T47D (cell line): Measurements from ENCODE around the gene GASK1A.

Experiments used
- DNase-seq, 2 experiments: peaks; one replicate each; pipeline versions ENCODE4 v3.0.0 to v3.0.0-alpha.2; 2011 to 2012; ENCODE audit warnings: low read depth in 1 of 2, low spot score in 1 of 2
- JUND ChIP-seq: IDR thresholded peaks from 2 replicates; pipeline ENCODE4 v1.6.1; 2012; ENCODE audit warnings: low read depth
- in situ Hi-C: cut with HindIII; loops from 2 replicates; pipeline ENCODE4 v1.10.0; 2016; ENCODE audit warnings: low sequenced_read_pairs, low pct_unique_long_range_greater_than_20kb

Gene GASK1A

GRCh38 chr3:43010638-43011037, 31.5 kb downstream of the GASK1A start:
- in situ Hi-C loops = no loop called here
- TF ChIP-seq JUND = no peak
- peak in 1 of 2 experiments; percentile 67 for DNase-seq

GRCh38 chr3:43011638-43012037, 32.5 kb downstream of the GASK1A start:
- TF ChIP-seq JUND = no peak
- no peak for DNase-seq
- in situ Hi-C loops = no loop called here

- in situ Hi-C loops = no loop called here
- no peak for DNase-seq
- TF ChIP-seq JUND = no peak
Observed at GRCh38 chr3:43012174-43012573, 33.1 kb downstream of the GASK1A start.

- in situ Hi-C loops = no loop called here
- no peak for DNase-seq
- TF ChIP-seq JUND = no peak
Observed at GRCh38 chr3:43013256-43013655, 34.1 kb downstream of the GASK1A start.

GRCh38 chr3:43013743-43014155, 34.6 kb downstream of the GASK1A start:
- in situ Hi-C loops = no loop called here
- no peak for TF ChIP-seq JUND
- no peak for DNase-seq

GRCh38 chr3:43014241-43014640, 35.1 kb downstream of the GASK1A start:
- DNase-seq = no peak
- no peak for TF ChIP-seq JUND
- in situ Hi-C loops = no loop called here

- TF ChIP-seq JUND = no peak
- DNase-seq = no peak
- in situ Hi-C loops = no loop called here
Observed at GRCh38 chr3:43014956-43015355, 35.8 kb downstream of the GASK1A start.

- no peak for DNase-seq
- TF ChIP-seq JUND = no peak
- in situ Hi-C loops = no loop called here
Observed at GRCh38 chr3:43015572-43015971, 36.5 kb downstream of the GASK1A start.

- in situ Hi-C loops = no loop called here
- no peak for TF ChIP-seq JUND
Observed at GRCh38 chr3:43015991-43016865, 37.1 kb downstream of the GASK1A start.

GRCh38 chr3:43017004-43017403, 37.9 kb downstream of the GASK1A start:
- no peak for DNase-seq
- no peak for TF ChIP-seq JUND
- in situ Hi-C loops = no loop called here

More at GRCh38 chr3:43015991-43016865, 37.1 kb downstream of the GASK1A start:
- no peak for DNase-seq

GRCh38 chr3:43017593-43018195, 38.6 kb downstream of the GASK1A start:
- no peak for TF ChIP-seq JUND
- in situ Hi-C loops = no loop called here
- DNase-seq = no peak

- TF ChIP-seq JUND = no peak
- in situ Hi-C loops = no loop called here
- DNase-seq = no peak
Observed at GRCh38 chr3:43018246-43018645, 39.1 kb downstream of the GASK1A start.
